Measurements from ENCODE around the gene EIF4E3. TPM values are rescaled to one million over a fixed set of nuclear protein-coding genes. Genes with fewer than 3 reads are reported as not detected.

Gene EIF4E3
- total and polyA plus RNA-seq, 10 of the 15 experiments (the other 5 are each of a cell fraction or from before 2014, with no cell fraction given) = 0.05 to 0.38 (median 0.16) TPM; not detected in 1

DNA sequence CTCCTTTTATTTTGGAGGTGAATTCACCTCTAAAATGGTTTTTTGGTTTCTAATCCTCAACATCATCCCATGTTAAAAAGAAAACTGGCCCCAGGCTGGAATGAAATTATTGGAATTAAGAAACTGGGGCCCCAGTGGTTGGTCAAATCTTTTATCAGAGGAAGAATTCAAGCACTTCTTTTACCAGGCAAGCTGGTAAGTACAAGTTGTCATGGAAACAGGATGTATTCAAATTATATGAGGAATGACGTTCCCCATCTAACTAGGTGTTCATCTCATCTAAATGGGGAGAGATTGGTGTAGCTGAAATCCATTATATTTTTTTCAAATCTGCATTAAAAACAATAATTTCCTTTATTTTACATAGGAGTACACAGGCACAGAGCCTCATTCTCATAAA, 9.7 kb upstream of the EIF4E3 start:
- H3K79me2 ChIP-seq (ENCODE audit: control insufficient read depth, insufficient read depth, low read length) = no peaks in the 10 kb centered on the region
- POLR2A ChIA-PET = no interaction called here
- no peak overlapping the region for H3K4me3 ChIP-seq
- RAD21 ChIA-PET (ENCODE audit: unreplicated experiment) = no interaction called here
- no peaks in the 10 kb centered on the region for H3K36me3 ChIP-seq (ENCODE audit: control insufficient read depth in 2 of 2, insufficient read depth in 2 of 2, low read length in 1 of 2)
- FAIRE-seq (no peak), ATAC-seq (no peak), DNase-seq (ENCODE audit: low read depth, low spot score) (no peak)
- H3K27ac ChIP-seq (ENCODE audit: control insufficient read depth, insufficient read depth) = no peak overlapping the region
- no peak overlapping the region for H3K9ac ChIP-seq (ENCODE audit: control insufficient read depth, insufficient read depth, low read length)
- H3K4me1 ChIP-seq (ENCODE audit: control insufficient read depth, insufficient read depth, low read length) = no peaks in the 10 kb centered on the region
- BruUV-seq (replicated peaks) = no TSS peak
- TF ChIP-seq NFYB (IDR thresholded peaks at IDR 0.05; ENCODE audit: insufficient read depth, low read depth, low read length) (no peak), BACH1 (IDR thresholded peaks at IDR 0.05; ENCODE audit: borderline replicate concordance) (no peak), FOS (IDR thresholded peaks at IDR 0.05; ENCODE audit: borderline replicate concordance, extremely low read depth, insufficient read length) (no peak)
- no peaks in the 10 kb centered on the region for H3K9me3 ChIP-seq (replicated peaks; ENCODE audit: control insufficient read depth, insufficient read depth, low read length)
- SMC1A ChIA-PET (ENCODE audit: uncharacterized antibody, unreplicated experiment) = interaction anchor here (0.6 kb wide), 1 partner anchor 1082 kb away, joined by 3 read pairs; no protein-coding TSS in a partner anchor
- no peaks in the 10 kb centered on the region for H4K20me1 ChIP-seq (ENCODE audit: control insufficient read depth, insufficient read depth)
- WGBS (ENCODE audit: insufficient coverage, insufficient replicate concordance, low lambda C conversion rate, missing lambda C conversion rate) = 4% methylated on average over 1 of the region's 1 CpG
- intact Hi-C loops (cut with micrococcal nuclease; ENCODE audit: unreplicated experiment) = loop anchor here (10.0 kb wide), 1 partner anchor 360 kb away; no protein-coding TSS in a partner anchor
- CTCF ChIA-PET = interaction anchor here (0.6 to 2.3 kb wide), 2 partner anchors 11 to 1148 kb away, joined by 4 to 6 read pairs; no protein-coding TSS in a partner anchor
- in situ Hi-C loops (cut with MboI) = loop anchor here (5.0 to 10.0 kb wide), 2 partner anchors 1087 to 1350 kb away; no protein-coding TSS in a partner anchor
- H2AFZ ChIP-seq (ENCODE audit: control insufficient read depth, low read depth, low read length) = no peak overlapping the region
- H3K4me2 ChIP-seq (ENCODE audit: control insufficient read depth, insufficient read depth) = no peak overlapping the region
- peaks cover 0 to 4% of the 10 kb centered on the region in 2 experiments; a peak in 2 of 4 replicates for H3K27me3 ChIP-seq (replicated peaks in 1 of 2; ENCODE audit: control insufficient read depth in 2 of 2, insufficient read depth in 2 of 2, low read length in 1 of 2)

DNA sequence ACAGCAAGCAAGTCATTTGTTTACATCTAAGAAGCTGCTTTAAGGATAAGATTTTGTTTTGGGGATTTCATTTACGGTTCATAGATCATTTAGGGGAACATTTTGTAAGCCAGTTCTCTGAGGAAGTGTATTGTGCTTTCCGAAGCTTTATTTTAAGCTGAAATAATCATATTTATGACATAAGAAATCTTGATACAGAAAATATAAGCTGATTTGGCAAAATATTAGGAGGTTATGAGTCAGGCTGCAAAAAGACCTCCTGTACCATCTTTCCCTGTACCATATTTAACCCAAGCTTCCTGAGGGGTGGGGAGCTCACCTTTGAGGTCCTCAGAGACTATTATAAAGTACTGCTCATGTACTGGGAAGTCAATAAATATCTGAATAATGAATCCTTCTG, 8.1 kb upstream of the EIF4E3 start:
- intact Hi-C loops (cut with micrococcal nuclease; ENCODE audit: unreplicated experiment) = loop anchor here (10.0 kb wide), 1 partner anchor 361 kb away; no protein-coding TSS in a partner anchor
- Histone ChIP-seq H3K36me3 (ENCODE audit: control insufficient read depth in 2 of 2, insufficient read depth in 2 of 2, low read length in 1 of 2) (no peaks in the 10 kb centered on the region), H2AFZ (ENCODE audit: control insufficient read depth, low read depth, low read length) (no peak overlapping the region), H3K4me2 (ENCODE audit: control insufficient read depth, insufficient read depth) (no peak overlapping the region), H3K9me3 (replicated peaks; ENCODE audit: control insufficient read depth, insufficient read depth, low read length) (no peaks in the 10 kb centered on the region), H3K9ac (ENCODE audit: control insufficient read depth, insufficient read depth, low read length) (no peak overlapping the region), H3K27me3 (replicated peaks in 1 of 2; ENCODE audit: control insufficient read depth in 2 of 2, insufficient read depth in 2 of 2, low read length in 1 of 2) (peaks cover 0 to 4% of the 10 kb centered on the region in 2 experiments; a peak in 3 of 4 replicates), H3K27ac (ENCODE audit: control insufficient read depth, insufficient read depth) (no peak overlapping the region), H3K4me3 (no peak overlapping the region), H3K4me1 (ENCODE audit: control insufficient read depth, insufficient read depth, low read length) (no peaks in the 10 kb centered on the region), H4K20me1 (ENCODE audit: control insufficient read depth, insufficient read depth) (no peaks in the 10 kb centered on the region), H3K79me2 (ENCODE audit: control insufficient read depth, insufficient read depth, low read length) (no peaks in the 10 kb centered on the region)
- SMC1A ChIA-PET (ENCODE audit: uncharacterized antibody, unreplicated experiment) = no interaction called here
- FAIRE-seq (no peak), DNase-seq (ENCODE audit: low read depth, low spot score) (no peak), ATAC-seq (no peak)
- 15% methylated on average over 2 of the region's 2 CpGs for WGBS (ENCODE audit: insufficient coverage, insufficient replicate concordance, low lambda C conversion rate, missing lambda C conversion rate)
- POLR2A ChIA-PET = no interaction called here
- TF ChIP-seq NBN (IDR thresholded peaks at IDR 0.05) = no peak
- TF ChIP-seq, protein P1, sequence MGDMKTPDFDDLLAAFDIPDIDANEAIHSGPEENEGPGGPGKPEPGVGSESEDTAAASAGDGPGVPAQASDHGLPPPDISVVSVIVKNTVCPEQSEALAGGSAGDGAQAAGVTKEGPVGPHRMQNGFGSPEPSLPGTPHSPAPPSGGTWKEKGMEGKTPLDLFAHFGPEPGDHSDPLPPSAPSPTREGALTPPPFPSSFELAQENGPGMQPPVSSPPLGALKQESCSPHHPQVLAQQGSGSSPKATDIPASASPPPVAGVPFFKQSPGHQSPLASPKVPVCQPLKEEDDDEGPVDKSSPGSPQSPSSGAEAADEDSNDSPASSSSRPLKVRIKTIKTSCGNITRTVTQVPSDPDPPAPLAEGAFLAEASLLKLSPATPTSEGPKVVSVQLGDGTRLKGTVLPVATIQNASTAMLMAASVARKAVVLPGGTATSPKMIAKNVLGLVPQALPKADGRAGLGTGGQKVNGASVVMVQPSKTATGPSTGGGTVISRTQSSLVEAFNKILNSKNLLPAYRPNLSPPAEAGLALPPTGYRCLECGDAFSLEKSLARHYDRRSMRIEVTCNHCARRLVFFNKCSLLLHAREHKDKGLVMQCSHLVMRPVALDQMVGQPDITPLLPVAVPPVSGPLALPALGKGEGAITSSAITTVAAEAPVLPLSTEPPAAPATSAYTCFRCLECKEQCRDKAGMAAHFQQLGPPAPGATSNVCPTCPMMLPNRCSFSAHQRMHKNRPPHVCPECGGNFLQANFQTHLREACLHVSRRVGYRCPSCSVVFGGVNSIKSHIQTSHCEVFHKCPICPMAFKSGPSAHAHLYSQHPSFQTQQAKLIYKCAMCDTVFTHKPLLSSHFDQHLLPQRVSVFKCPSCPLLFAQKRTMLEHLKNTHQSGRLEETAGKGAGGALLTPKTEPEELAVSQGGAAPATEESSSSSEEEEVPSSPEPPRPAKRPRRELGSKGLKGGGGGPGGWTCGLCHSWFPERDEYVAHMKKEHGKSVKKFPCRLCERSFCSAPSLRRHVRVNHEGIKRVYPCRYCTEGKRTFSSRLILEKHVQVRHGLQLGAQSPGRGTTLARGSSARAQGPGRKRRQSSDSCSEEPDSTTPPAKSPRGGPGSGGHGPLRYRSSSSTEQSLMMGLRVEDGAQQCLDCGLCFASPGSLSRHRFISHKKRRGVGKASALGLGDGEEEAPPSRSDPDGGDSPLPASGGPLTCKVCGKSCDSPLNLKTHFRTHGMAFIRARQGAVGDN (IDR thresholded peaks at IDR 0.05) = no peak
- no peak for TF ChIP-seq TARDBP (IDR thresholded peaks at IDR 0.05; ENCODE audit: borderline replicate concordance)
- no peak for TF ChIP-seq ETV6 (conservative IDR thresholded peaks at IDR 0.05 in 1 of 2, IDR thresholded peaks at IDR 0.05 in 1 of 2; ENCODE audit: borderline replicate concordance in 1 of 2, low read depth in 1 of 2)
- RAD21 ChIA-PET (ENCODE audit: unreplicated experiment) = no interaction called here
- in situ Hi-C loops (cut with MboI) = loop anchor here (5.0 to 10.0 kb wide), 2 partner anchors 1089 to 1351 kb away; no protein-coding TSS in a partner anchor
- BruUV-seq (replicated peaks) = no TSS peak
- CTCF ChIA-PET = interaction anchor here (0.9 to 1.4 kb wide), 3 partner anchors 22 to 142 kb away, joined by 3 to 4 read pairs (median 3); no protein-coding TSS in a partner anchor

All from GM12878 (cell line).